ENCODE data around the gene PCDHB3.

GRCh38 chr5:141094481-141095262 lies 5.6 kb upstream of the PCDHB3 start, which contains the start of gene PCDHB2:
- TF ChIP-seq, protein P1, sequence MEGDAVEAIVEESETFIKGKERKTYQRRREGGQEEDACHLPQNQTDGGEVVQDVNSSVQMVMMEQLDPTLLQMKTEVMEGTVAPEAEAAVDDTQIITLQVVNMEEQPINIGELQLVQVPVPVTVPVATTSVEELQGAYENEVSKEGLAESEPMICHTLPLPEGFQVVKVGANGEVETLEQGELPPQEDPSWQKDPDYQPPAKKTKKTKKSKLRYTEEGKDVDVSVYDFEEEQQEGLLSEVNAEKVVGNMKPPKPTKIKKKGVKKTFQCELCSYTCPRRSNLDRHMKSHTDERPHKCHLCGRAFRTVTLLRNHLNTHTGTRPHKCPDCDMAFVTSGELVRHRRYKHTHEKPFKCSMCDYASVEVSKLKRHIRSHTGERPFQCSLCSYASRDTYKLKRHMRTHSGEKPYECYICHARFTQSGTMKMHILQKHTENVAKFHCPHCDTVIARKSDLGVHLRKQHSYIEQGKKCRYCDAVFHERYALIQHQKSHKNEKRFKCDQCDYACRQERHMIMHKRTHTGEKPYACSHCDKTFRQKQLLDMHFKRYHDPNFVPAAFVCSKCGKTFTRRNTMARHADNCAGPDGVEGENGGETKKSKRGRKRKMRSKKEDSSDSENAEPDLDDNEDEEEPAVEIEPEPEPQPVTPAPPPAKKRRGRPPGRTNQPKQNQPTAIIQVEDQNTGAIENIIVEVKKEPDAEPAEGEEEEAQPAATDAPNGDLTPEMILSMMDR (IDR thresholded peaks at IDR 0.05), result peak in 1 of 2 donors; percentile 12
- TF ChIP-seq POLR2A (IDR thresholded peaks at IDR 0.05) (no peak), POLR2AphosphoS5 (IDR thresholded peaks at IDR 0.05) (no peak), EP300 (IDR thresholded peaks at IDR 0.05) (no peak)
